Panc1 (cell line): ENCODE data around the gene LRRK1. TPM values are rescaled to one million over a fixed set of nuclear protein-coding genes. Genes with fewer than 3 reads are reported as not detected.

Experiments used
- ATAC-seq: fragments of 200-7000 bp; cut with Tn5 transposase; 2 replicates; pipeline ENCODE4 v1.9.1; 2020; ENCODE audit warnings: mild to moderate bottlenecking, moderate library complexity
- BruUV-seq: library from RNA; stranded (reverse); fragments of 400-500 nt; replicated peaks from 2 replicates; lab custom pipeline; 2021; lab: Mats Ljungman, UMichigan
- CTCF ChIA-PET: fragments of 300-600 bp; sonication (Branson Sonifier 250); formaldehyde crosslinking; loops from one replicate; lab custom pipeline; 2022; ENCODE audit warnings: antibody characterized with exemption; lab: Charles Lee
- POLR2A ChIA-PET: fragments of 300-600 bp; sonication (Branson Sonifier 250); formaldehyde crosslinking; loops from one replicate; lab custom pipeline; 2022; ENCODE audit warnings: antibody characterized with exemption; lab: Charles Lee
- DNase-seq: peaks from one replicate; pipeline ENCODE4 v3.0.0-alpha.2; 2010; ENCODE audit warnings: low read depth, low spot score
- H3K27ac ChIP-seq: 2 replicates; pipeline ENCODE4 v1.5.1; 2011; ENCODE audit warnings: mild to moderate bottlenecking, low read length, inconsistent platforms
- H3K27me3 ChIP-seq: fragments of 200-500 bp; sonication (Bioruptor generic); 2 replicates; pipeline ENCODE4 v1.6.0; 2014; ENCODE audit warnings: low read length, inconsistent platforms; ENCODE audit not compliant: control insufficient read depth, insufficient read depth
- H3K36me3 ChIP-seq: fragments of 200-500 bp; sonication (Bioruptor generic); 2 replicates; pipeline ENCODE4 v1.5.1; 2014; ENCODE audit warnings: inconsistent platforms, mild to moderate bottlenecking, low read length, moderate library complexity; ENCODE audit not compliant: control insufficient read depth, insufficient read depth
- H3K4me1 ChIP-seq: 2 replicates; pipeline ENCODE4 v1.5.1; 2011; ENCODE audit warnings: inconsistent platforms, mild to moderate bottlenecking, low read length, moderate library complexity; ENCODE audit not compliant: control insufficient read depth, insufficient read depth
- H3K4me3 ChIP-seq, 2 experiments: 2 replicates each; pipeline ENCODE4 v1.5.1; 2011 to 2012; ENCODE audit warnings: low read depth in 2 of 2, low read length in 2 of 2, mild to moderate bottlenecking in 2 of 2, inconsistent platforms in 1 of 2, moderate library complexity in 1 of 2
- H3K9me3 ChIP-seq: fragments of 200-500 bp; sonication (Bioruptor generic); 2 replicates; pipeline ENCODE4 v1.5.1; 2014; ENCODE audit warnings: low read depth, mild to moderate bottlenecking, inconsistent platforms, low read length, moderate library complexity; ENCODE audit not compliant: control insufficient read depth, insufficient read depth
- POLR2AphosphoS5 ChIP-seq: IDR thresholded peaks from 2 replicates; pipeline ENCODE4 v1.6.1; 2012; ENCODE audit warnings: mild to moderate bottlenecking, low read depth, low read length, moderate library complexity
- SIN3A ChIP-seq: IDR thresholded peaks from 2 replicates; pipeline ENCODE4 v1.6.1; 2012; ENCODE audit warnings: low read depth, mild to moderate bottlenecking, low read length, moderate library complexity, borderline replicate concordance; ENCODE audit not compliant: insufficient read depth
- TCF7L2 ChIP-seq: IDR thresholded peaks from 2 replicates; pipeline ENCODE4 v1.6.1; 2011; ENCODE audit warnings: mild to moderate bottlenecking, low read depth, low read length, inconsistent platforms
- in situ Hi-C: cut with HindIII; loops from 2 replicates; pipeline ENCODE4 v1.10.0; 2016; ENCODE audit warnings: low sequenced_read_pairs, low pct_unique_long_range_greater_than_20kb
- intact Hi-C: fragments of 100-400 bp; cut with micrococcal nuclease; formaldehyde crosslinking; loops from one replicate; pipeline ENCODE4 v1.10.0; 2022; ENCODE audit not compliant: unreplicated experiment
- total RNA-seq: library from RNA; stranded (reverse); gene quantifications from one replicate; pipeline ENCODE4 v1.2.1, GENCODE V29; 2021; ENCODE audit not compliant: unreplicated experiment
- TF ChIP-seq, protein P1 (sequence below): fragments of 450-650 bp; IDR thresholded peaks from 2 replicates; pipeline ENCODE4 v1.5.1; 2017; ENCODE audit warnings: mild to moderate bottlenecking
- TF ChIP-seq, protein P2 (sequence below), 2 experiments: IDR thresholded peaks; 2 replicates each; pipeline ENCODE4 v1.6.1; 2011 to 2012; ENCODE audit warnings: low read depth in 2 of 2, control low read depth in 1 of 2, low read length in 1 of 2, mild to moderate bottlenecking in 1 of 2, moderate library complexity in 1 of 2; ENCODE audit not compliant: insufficient read depth in 1 of 2

LRRK1 gene
- total RNA-seq, 1 experiment from 2014 or later, result 88.0 TPM

DNA sequence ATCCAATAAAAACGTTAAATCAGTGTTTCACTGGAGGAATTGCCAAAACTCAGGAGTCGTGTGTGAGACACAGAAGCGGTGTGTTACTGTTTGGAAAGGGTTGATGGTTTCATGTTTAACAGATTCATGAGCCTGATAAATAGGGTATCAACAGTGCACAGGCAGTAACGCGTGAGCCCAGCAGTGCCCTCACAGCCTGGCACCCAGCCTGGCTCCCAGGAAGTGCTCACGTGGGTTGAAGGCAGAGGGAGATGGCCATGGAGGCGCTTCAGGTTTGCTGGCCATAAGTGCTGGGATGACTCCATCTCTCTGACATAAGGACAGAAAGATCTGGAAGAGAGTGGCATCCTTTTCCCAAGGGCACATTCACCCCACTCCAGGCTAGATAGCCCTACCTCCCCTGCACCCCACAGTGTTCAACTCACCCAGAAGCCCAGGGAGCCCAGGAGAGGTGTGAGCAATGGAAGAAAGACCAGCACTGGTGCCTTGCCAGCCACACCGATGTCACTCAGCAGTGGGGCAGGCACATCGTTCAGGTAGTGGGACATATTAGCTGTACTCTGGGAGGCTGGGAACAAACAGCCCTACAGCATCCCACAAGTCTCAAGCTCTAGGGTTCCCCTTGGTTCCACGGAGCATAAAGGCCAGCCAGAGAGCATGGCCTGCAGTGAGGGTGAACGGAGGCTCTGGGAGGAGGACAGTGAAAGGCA, 164.3 kb downstream of the LRRK1 start:
- ChIA-PET CTCF (no interaction called here), POLR2A (no interaction called here)
- no TSS peak for BruUV-seq
- no peaks in the 10 kb centered on the region for H3K4me1 ChIP-seq
- H3K27me3 ChIP-seq, result no peaks in the 10 kb centered on the region
- in situ Hi-C loops, result no loop called here
- no peaks in the 10 kb centered on the region for H3K36me3 ChIP-seq
- intact Hi-C loops, result no loop called here
- H3K4me3 ChIP-seq, result no peak overlapping the region
- DNase-seq, result no peak
- no peaks in the 10 kb centered on the region for H3K9me3 ChIP-seq
- no peak overlapping the region for H3K27ac ChIP-seq
- ATAC-seq, result no peak
- TF ChIP-seq POLR2AphosphoS5 (no peak), SIN3A (no peak), TCF7L2 (no peak)
- TF ChIP-seq, protein P1, sequence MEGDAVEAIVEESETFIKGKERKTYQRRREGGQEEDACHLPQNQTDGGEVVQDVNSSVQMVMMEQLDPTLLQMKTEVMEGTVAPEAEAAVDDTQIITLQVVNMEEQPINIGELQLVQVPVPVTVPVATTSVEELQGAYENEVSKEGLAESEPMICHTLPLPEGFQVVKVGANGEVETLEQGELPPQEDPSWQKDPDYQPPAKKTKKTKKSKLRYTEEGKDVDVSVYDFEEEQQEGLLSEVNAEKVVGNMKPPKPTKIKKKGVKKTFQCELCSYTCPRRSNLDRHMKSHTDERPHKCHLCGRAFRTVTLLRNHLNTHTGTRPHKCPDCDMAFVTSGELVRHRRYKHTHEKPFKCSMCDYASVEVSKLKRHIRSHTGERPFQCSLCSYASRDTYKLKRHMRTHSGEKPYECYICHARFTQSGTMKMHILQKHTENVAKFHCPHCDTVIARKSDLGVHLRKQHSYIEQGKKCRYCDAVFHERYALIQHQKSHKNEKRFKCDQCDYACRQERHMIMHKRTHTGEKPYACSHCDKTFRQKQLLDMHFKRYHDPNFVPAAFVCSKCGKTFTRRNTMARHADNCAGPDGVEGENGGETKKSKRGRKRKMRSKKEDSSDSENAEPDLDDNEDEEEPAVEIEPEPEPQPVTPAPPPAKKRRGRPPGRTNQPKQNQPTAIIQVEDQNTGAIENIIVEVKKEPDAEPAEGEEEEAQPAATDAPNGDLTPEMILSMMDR, result no peak
- TF ChIP-seq, protein P2, sequence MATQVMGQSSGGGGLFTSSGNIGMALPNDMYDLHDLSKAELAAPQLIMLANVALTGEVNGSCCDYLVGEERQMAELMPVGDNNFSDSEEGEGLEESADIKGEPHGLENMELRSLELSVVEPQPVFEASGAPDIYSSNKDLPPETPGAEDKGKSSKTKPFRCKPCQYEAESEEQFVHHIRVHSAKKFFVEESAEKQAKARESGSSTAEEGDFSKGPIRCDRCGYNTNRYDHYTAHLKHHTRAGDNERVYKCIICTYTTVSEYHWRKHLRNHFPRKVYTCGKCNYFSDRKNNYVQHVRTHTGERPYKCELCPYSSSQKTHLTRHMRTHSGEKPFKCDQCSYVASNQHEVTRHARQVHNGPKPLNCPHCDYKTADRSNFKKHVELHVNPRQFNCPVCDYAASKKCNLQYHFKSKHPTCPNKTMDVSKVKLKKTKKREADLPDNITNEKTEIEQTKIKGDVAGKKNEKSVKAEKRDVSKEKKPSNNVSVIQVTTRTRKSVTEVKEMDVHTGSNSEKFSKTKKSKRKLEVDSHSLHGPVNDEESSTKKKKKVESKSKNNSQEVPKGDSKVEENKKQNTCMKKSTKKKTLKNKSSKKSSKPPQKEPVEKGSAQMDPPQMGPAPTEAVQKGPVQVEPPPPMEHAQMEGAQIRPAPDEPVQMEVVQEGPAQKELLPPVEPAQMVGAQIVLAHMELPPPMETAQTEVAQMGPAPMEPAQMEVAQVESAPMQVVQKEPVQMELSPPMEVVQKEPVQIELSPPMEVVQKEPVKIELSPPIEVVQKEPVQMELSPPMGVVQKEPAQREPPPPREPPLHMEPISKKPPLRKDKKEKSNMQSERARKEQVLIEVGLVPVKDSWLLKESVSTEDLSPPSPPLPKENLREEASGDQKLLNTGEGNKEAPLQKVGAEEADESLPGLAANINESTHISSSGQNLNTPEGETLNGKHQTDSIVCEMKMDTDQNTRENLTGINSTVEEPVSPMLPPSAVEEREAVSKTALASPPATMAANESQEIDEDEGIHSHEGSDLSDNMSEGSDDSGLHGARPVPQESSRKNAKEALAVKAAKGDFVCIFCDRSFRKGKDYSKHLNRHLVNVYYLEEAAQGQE (IDR thresholded peaks at IDR 0.05; ENCODE audit: insufficient read depth in 1 of 2, low read depth in 2 of 2, low read length in 1 of 2), result no peak

DNA sequence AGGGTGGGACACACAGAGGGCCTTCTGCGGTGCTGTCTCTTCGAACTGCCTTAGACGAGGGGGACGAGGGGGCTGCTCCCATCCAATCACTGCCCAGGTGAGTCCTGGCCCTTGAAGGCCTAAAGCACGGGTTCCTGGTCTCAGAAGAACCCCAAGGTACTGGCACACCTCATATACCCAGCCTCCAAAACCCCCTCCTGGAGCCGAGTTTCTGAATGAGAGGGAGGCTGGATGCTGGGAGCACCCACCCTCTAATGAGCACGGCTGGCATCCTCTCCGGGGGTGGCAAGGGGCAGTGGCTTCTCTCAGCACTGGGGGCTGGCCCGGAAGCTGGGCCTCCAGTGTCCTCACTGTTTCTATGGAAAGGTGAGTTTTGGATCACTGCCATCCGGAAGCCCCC, 165.6 kb downstream of the LRRK1 start:
- H3K9me3 ChIP-seq, result no peaks in the 10 kb centered on the region
- BruUV-seq, result no TSS peak
- POLR2A ChIA-PET, result no interaction called here
- intact Hi-C loops, result no loop called here
- no peak overlapping the region for H3K4me3 ChIP-seq
- in situ Hi-C loops, result no loop called here
- no peaks in the 10 kb centered on the region for H3K27me3 ChIP-seq
- no peaks in the 10 kb centered on the region for H3K36me3 ChIP-seq
- ATAC-seq (no peak), DNase-seq (no peak)
- CTCF ChIA-PET, result interaction anchor here (0.8 kb wide), 1 partner anchor 173 kb away, joined by 7 read pairs; no protein-coding TSS in a partner anchor
- no peak overlapping the region for H3K27ac ChIP-seq
- TF ChIP-seq TCF7L2 (no peak), POLR2AphosphoS5 (no peak), SIN3A (no peak)
- TF ChIP-seq, protein P2 (IDR thresholded peaks at IDR 0.05; ENCODE audit: insufficient read depth in 1 of 2, low read depth in 2 of 2, low read length in 1 of 2), result no peak
- TF ChIP-seq, protein P1, result no peak
- H3K4me1 ChIP-seq, result no peaks in the 10 kb centered on the region
